Activated CD8-positive, alpha-beta memory T cell treated with anti-CD3 and anti-CD28 coated beads for 1 hour (primary cell): ENCODE results near the gene ERBB3.

ENCODE experiments used
- DNase-seq, 2 donors: peaks; one replicate each; pipeline ENCODE4 v3.0.0-alpha.2; 2020; ENCODE audit warnings: low read depth in 1 of 2; ENCODE audit errors: extremely low read depth in 1 of 2

Gene ERBB3

DNA sequence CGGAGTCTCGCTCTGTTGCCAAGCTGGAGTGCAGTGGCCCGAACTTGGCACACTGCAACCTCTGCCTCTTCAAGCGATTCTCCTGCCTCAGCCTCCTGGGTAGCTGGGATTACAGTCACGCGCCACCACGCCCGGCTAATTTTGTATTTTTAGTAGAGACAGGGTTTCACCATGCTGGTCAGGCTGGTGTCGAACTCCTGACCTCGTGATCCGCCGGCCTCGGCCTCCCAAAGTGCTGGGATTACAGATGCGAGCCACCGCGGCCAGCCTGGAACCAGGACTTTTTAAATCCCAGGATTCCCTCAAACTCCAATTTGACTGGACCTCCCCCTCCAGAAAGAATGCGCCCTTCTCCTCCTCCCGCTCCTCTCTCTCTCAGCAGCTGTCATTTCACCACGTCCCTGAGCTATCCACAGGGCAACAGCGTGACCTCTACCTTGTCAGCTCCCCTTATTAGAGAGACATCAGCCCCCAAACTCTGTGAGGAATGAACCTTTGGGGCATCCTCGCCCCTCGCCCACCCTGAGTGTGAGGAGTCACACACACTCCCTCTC, 50.1 kb downstream of the ERBB3 start:
- DNase-seq, result no peak

GRCh38 chr12:56130876-56131275, 50.9 kb downstream of the ERBB3 start:
- DNase-seq, result no peak

GRCh38 chr12:56134897-56135296, 54.9 kb downstream of the ERBB3 start:
- no peak for DNase-seq

GRCh38 chr12:56137853-56138571, 58.0 kb downstream of the ERBB3 start:
- no peak for DNase-seq

DNA sequence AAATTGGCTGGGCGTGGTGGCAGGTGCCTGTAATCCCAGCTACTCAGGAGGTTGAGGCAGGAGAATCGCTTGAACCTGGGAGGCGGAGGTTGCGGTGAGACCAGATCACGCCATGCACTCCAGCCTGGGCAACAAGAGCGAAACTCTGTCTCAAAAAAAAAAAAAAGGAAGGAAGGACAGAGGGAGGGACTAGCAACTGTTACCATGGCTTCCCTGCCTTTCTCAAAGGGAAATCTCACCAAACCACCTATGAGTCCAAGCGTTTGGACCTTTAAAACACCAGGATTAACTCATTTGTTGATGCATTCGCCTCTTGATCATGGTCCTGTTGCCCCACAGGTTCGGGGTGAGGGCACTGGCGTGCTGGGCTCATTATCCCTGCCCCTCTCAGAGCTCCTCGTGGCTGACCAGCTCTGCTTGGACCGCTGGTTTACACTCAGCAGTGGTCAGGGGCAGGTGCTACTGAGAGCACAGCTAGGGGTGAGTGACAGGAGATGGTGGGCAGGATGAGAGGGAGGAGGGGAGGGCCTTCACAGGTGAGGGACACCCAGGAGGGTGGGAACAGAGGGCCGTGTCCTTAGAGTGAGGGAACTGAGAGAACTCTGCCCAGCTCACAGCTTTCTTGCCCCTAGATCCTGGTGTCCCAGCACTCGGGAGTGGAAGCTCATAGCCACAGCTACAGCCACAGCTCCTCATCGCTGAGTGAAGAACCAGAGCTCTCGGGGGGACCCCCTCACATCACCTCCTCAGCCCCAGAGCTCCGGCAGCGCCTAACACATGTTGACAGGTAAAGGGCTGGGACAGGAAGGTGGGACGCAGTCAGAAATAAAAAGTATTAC, 62.2 kb downstream of the ERBB3 start:
- no peak for DNase-seq

- DNase-seq, result no peak
These were observed 63.3 kb downstream of the ERBB3 start for GRCh38 chr12:56143217-56143616.

GRCh38 chr12:56143870-56144269, 63.9 kb downstream of the ERBB3 start:
- DNase-seq, result no peak

- DNase-seq, result no peak
These were observed 65.3 kb downstream of the ERBB3 start for GRCh38 chr12:56145217-56145616.

GRCh38 chr12:56146492-56147460, 66.8 kb downstream of the ERBB3 start:
- DNase-seq, result no peak

DNA sequence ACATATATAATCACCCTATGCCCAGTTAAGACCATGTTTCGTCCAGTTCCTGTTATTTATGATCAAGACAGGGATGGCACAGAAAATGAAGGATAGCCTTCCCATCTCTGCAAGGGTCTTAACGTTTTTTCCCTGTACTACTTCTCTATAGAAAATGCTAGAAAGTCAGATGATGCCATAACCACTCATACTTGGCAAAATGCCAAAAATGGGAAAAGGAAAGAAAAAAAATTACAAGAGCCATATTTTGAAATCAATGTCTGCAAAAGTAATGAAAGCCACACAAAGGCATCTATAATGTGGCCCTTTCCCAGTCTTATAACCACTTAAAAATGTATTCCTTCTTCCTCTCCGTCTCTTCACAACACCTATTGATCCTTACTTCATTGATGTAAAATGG, 70.6 kb downstream of the ERBB3 start:
- DNase-seq, result no peak

DNA sequence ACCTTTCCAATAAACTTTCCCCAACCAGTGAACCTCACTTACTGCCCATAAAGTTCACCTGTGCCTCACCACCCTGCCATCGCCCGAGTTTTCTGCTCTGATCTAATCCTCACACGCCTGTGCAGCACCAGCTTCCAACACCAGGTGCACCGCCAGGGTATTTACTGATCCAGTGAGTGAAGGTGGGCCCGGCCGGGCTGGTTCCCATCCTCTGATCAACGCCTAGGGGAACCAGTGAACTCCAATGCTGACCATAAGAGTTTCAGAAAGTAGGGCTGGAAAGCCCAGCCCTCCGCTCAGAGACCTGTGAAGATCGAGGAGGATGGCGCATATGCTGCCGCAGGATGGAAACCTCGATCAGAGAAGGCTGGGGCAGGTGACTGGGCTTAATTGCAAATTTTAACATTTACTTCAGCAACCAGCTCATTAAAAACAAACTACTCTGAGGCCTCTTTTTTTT, 71.7 kb downstream of the ERBB3 start:
- DNase-seq, result no peak

DNA sequence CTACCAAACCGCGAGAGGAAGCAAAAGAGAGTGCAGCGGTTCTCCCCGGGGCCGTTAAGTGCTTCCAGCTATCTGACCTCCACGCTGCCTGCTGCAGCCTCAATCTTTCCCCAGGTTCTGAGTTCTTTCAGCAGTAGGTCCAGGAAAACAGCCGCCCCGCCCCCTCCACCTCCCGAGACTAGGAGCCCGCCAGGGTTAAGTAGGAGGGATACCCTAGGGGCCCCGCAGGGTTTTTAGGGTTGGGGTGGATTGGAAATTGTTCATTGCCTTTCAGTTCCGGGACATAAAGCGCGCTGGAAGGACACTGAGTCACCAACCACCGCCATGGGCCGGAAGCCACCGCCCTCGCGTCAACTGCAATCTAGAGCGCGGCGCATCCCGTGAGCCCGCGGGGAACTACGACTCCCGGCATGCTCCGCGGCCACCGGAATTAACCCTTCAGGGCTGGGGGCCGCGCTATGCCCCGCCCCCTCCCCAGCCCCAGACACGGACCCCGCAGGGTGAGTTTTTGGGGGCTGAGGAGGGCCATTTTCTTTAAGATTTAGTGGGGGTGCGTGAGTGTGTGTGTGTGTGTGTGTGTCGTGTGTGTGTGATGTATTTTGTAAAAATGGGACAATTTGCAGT, 72.3 kb downstream of the ERBB3 start, which contains the start of gene MYL6B:
TSS of gene MYL6B (plus strand) at position 456 of the 624 bp plus-strand sequence. CDS start 1,332 bp downstream, outside the sequence.
- DNase-seq, result peak; percentile 78 to 90
